COLO668 (cell line): ENCODE measurements around the gene MYH1.

Experiments
- DNase-seq: peaks from one replicate; lab custom pipeline; 2025; ENCODE audit not compliant: unreplicated experiment; lab: John Stamatoyannopoulos, UW

Gene MYH1

GRCh38 chr17:10492004-10492403, 26.3 kb downstream of the MYH1 start:
- DNase-seq = no peak

GRCh38 chr17:10482252-10482651, 36.1 kb downstream of the MYH1 start:
- no peak for DNase-seq

- no peak for DNase-seq
Observed at GRCh38 chr17:10477701-10478100, 40.6 kb downstream of the MYH1 start.

GRCh38 chr17:10474536-10474935, 43.8 kb downstream of the MYH1 start:
- DNase-seq = no peak

- no peak for DNase-seq
Observed at GRCh38 chr17:10471858-10472257, 46.5 kb downstream of the MYH1 start.

- DNase-seq = no peak
Observed at GRCh38 chr17:10469459-10469858, 48.9 kb downstream of the MYH1 start, which contains the start of gene MYH4. MYH4 (minus strand) TSS chr17:10469559; CDS start chr17:10466745, 2,814 bp downstream.

GRCh38 chr17:10463402-10463801, 54.9 kb downstream of the MYH1 start:
- no peak for DNase-seq

GRCh38 chr17:10460062-10460461, 58.3 kb downstream of the MYH1 start:
- DNase-seq = no peak

GRCh38 chr17:10458701-10459100, 59.6 kb downstream of the MYH1 start:
- no peak for DNase-seq

GRCh38 chr17:10457952-10458351, 60.4 kb downstream of the MYH1 start:
- no peak for DNase-seq

GRCh38 chr17:10447026-10447931, 71.1 kb downstream of the MYH1 start:
- DNase-seq = no peak
